Measurements from ENCODE around the gene EDIL3.
"Not testable (repeated sequence)": the region's sequence is repeated elsewhere in the genome, so short reads cannot be mapped to it uniquely, and the experiment has no call there.

The EDIL3 gene

DNA sequence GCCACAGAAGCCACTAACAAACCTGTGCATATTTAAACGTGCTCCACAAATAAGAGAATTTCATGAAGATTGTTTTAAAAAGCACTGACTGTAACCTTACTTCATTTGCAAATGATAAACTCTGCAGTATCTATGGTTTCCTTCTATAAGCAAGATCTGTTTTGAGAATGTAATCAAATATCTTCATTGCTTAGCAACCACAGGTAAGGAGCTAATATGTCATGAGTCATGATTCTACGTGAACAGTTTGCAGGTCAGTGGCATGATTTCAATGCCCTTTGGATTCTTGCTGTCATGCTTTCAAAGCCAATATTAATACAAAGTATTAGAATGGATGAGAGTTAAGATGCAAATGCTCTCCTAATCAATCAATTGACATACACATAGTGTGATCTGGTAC lies 325.0 kb downstream of the EDIL3 start:
- DNase-seq (ENCODE audit: low spot score) = no peak

DNA sequence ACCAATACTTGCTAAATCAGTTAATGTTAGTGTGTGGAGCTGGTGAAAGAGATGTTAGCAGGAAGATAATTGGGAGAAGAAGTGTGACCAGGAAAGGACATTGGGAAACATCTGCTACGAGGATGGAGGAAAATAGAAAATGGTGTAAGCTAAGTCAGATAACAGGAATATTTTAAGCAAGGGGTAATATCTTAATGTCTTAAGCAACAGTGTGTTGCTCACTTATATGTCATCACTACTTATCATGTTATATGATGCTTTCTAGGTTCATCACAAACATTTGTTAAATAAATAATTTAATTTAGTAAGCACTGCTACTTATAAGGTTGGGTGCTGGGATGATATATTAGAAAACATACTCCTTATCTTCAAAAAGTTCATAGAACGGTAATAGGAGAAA lies 326.1 kb downstream of the EDIL3 start:
- no peak for DNase-seq (ENCODE audit: low spot score)

GRCh38 chr5:84057211-84057610 lies 327.5 kb downstream of the EDIL3 start:
- DNase-seq (ENCODE audit: low spot score) = no peak

DNA sequence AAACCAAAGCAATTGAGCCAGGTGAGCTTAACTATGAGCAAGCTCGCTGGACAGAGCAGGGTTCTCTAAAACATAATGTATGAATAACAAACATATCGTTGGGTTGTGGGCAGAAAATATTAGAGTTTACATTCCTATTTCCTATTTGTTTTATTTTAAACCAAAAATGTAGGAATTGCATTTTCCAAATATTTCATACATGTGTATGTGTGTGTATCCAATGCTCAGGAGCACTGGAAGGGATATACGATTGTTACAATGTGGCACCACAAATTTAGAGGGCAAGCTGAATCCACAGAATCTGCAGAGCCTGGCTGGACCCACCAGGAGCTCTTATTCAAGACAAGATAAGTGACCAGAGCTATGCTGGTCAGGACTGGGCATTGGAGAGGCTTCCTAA lies 338.7 kb downstream of the EDIL3 start:
- DNase-seq (ENCODE audit: low spot score) = no peak

DNA sequence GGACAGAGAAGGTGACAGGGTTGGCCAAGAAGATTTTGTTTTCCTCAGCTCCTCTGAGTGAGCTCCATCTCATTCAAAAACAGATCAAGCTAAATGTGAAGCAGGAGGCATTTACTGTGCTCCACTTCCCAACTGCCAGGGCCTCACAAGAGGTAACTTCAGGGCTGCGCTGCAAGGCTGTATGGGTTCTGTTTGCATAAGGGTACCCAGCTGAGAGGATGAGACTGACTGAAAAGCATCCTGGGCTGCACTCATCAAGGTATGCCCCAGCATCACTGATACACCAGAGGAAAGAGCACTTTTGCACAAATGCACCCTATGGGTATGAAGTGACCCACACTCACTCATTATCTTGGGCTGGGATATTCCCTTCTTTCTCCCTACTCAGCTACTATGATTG lies 347.8 kb downstream of the EDIL3 start:
- no peak for DNase-seq (ENCODE audit: low spot score)

DNA sequence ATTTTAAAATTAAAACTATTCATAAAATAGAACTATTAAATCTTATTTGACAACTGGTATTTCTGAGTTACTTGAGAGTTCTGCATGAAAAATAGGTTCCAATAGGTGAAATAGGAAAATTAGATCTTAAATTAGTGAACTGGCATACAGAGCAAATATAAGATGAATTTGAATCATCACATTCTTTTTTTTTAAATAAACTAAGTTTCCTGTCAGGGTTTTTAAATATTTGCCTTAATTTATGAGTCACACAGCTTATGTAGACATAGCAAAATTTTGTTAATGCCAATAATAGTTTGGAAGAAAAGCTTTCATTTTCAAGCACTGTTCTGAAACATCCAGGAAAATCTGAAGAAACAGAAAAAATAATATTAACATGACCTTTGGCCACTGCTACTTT lies 352.4 kb downstream of the EDIL3 start:
- no peak for DNase-seq (ENCODE audit: low spot score)

GRCh38 chr5:84028093-84028492 lies 356.6 kb downstream of the EDIL3 start:
- DNase-seq (ENCODE audit: low spot score) = no peak

DNA sequence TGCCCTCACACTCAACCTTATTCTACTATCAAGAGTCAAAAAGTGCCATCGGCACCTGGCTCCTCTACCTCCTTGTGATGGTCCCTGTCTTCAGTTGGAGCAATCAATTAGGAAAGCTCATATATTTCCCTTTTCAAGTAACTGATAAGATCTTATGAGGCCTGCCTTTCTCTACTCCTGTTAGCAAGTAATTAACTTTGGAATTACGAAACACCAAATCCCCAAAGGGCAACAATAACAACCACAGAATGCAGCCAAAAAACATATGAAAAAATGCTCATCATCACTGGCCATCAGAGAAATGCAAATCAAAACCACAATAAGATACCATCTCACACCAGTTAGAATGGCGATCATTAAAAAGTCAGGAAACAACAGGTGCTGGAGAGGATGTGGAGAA lies 366.2 kb downstream of the EDIL3 start:
- not testable (repeated sequence) for DNase-seq (ENCODE audit: low spot score)

DNA sequence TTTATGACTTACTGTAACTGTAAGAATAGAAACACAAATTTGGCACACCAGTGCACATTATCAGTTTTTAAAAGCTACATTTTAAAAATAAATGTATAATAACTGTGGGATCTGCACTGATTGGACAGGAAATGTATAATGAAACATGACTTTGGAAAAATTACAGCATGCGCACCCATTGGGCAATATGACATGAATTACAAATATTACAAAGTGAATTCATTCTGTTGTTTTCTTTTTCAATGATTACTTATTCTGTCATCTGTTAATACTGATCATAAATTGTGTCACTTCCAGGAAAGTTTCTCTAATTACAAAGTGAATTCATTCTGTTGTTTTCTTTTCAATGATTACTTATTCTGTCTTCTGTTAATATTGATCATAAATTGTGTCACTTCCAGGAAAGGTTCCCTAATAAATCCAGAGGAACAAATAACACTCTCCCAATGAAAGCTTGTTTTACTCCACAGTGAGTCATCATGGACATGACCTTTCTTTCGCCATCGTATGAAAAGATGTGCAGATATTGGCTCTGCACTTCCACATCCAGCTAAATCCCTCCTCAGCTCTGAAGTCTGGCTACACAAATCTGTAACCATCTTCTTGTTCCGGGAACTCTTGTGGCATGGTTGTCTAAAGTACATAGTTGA lies 367.0 kb downstream of the EDIL3 start:
- no peak for DNase-seq (ENCODE audit: low spot score)

DNA sequence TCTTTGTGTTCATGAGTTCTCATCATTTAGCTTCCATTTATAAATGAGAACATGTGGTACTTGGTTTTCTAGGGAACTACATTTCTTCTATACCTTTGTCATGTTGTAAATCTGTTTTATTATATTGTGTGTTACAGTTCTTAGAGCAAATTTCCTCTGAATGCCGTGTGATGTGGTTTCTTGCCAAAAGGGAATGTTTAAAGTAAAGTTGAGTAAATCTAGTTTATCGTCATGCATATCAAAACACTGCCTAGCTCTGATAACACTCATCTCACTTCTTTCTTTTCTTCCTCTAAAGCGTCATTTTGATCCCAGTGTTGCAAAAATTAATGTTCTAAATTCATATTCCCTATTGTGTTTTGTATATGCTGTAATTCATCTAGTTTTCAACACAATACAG lies 368.6 kb downstream of the EDIL3 start:
- DNase-seq (ENCODE audit: low spot score) = no peak

GRCh38 chr5:84014966-84015365 lies 369.7 kb downstream of the EDIL3 start:
- no peak for DNase-seq (ENCODE audit: low spot score)

DNA sequence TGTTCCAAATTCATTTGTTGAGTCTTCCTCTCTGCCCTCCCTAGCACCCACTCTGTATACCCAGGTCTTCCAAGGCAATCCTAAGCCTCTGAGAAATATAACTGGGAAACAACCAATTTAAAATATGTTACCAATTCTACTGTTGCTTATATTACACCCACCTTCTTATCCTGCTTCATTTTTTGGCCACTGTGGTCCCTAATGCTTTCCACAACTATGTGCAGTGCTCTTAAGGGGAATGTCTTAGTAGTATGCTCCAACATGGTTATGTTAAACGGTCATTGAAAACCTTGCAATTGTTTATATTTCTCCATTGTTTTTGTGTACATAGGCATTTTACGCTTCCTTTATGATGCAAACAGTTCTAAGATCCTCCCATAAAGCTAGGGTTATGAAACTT lies 390.9 kb downstream of the EDIL3 start:
- DNase-seq (ENCODE audit: low spot score) = no peak

- DNase-seq (ENCODE audit: low spot score) = no peak
These were observed 393.0 kb downstream of the EDIL3 start for GRCh38 chr5:83991566-83992224.

- no peak for DNase-seq (ENCODE audit: low spot score)
These were observed 396.4 kb downstream of the EDIL3 start for GRCh38 chr5:83988293-83988685.

DNA sequence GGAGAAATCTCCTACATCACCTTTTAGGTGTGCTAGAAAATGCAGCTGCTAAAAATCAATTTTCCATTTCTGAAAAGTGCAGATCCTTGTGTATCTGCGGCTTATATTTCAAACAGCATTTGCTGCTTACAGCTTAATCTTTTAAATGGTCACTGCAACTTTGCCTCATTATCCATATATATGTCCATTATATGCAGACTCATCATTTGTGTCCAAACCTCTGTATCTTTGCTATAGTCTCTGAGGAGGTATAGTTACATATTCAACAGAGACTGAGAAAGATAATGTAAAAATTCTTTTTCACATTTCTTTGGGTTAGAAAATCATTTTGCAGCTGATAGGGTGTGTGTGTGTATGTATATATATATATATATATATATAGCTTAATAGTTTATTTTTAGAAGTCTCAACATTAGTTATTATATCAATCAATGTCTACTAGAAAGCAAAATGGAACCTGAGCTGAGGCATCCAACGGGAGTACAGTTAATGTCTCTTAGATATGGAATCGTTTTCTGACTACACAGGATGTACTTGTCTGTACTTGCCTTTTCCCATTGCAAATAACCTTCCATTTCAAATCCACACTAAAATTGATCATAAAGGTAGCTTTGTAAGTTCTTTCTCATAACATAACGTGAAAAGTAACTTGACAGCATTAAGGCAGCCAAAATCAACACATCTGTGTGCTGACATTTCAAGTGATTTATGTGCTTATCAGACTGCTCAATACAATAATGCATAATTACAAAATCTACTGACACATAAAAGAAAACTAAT lies 397.0 kb downstream of the EDIL3 start:
- no peak for DNase-seq (ENCODE audit: low spot score)

DNA sequence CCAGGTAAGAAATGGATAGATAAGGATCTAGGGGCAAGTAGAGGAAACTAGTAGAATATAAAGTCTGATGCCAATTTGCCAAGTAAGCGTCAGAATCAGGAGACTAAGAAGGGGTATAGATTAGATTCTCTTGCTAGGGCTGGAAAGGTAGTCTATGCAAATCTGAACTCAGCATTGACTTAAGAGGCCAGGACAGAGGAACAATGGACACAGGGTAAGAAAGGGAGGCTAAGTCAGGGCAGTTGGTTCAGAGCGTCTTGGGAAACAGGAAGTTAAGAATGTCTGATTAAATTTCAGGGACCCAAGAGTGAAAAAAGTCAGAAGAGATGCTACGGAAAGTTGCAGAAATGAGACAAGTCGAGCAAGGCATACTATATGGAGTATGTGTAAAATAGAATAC lies 400.8 kb downstream of the EDIL3 start:
- no peak for DNase-seq (ENCODE audit: low spot score)

GRCh38 chr5:83973925-83974815 lies 410.5 kb downstream of the EDIL3 start:
- DNase-seq (ENCODE audit: low spot score) = no peak

- DNase-seq (ENCODE audit: low spot score) = no peak
These were observed 411.8 kb downstream of the EDIL3 start for GRCh38 chr5:83972909-83973308.

- no peak for DNase-seq (ENCODE audit: low spot score)
These were observed 412.4 kb downstream of the EDIL3 start for GRCh38 chr5:83972236-83972635.

DNA sequence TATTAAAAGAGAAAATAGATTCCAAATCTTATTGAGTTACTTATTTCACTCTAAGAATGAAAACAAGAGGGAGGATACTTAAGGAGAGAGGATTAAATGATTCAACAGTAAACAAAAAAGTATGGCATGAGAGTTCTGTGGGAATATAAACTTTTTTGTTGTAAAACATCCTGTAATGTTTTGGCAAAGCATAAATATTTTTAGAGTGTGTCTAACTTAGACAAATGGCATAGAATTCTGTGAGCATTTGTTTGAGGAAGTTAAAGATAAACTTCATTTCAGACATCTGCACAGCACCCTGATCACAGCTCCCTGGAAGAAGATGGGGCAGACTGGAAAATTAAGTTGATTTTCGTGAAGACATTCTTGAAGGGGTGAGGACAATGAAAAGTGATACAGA lies 417.3 kb downstream of the EDIL3 start:
- no peak for DNase-seq (ENCODE audit: low spot score)

DNA sequence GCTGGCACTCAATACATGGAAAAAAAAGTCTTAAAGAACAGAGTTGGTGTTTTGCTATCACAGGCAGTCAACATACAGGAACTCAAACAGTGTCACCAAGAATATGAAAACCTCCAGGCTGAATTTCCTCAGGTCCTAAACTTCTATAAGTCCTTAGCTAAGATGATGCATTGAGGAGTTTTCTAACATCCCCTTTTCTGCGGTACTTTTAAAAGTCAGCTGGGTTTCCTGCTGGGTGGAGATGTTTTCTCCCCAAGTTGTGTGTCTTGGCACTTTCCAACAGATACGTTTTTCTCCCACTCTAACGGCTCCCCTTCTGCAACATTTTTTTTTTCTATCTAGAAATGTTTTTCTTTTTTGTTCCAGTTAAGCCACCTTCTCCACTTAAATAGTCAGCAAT lies 419.2 kb downstream of the EDIL3 start:
- no peak for DNase-seq (ENCODE audit: low spot score)

DNA sequence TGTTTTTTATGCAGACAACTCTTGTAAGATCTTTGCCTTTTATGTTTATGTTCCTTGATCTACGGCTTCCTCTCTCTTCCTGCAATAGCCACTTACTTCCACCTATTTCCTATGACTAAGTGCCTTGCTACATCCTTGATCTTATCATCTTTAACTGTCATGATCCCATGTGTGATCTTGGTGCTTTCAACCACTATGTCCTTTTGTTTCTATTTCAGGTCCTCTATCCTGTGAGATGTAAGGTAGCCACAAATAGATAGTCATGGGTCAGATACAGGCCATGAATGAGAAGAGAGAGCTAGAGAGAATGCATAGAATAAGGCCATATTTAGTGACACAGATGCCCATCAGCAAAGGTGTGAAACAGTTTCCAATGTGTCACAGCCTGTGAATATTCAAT lies 420.4 kb downstream of the EDIL3 start:
- DNase-seq (ENCODE audit: low spot score) = no peak

Measured in CD4-positive, alpha-beta T cell treated with Interleukin-6 at 100 ng/mL for 8 hours (primary cell).